ENCODE results near the gene KLHL41. TPM values are rescaled to one million over a fixed set of nuclear protein-coding genes. Genes with fewer than 3 reads are reported as not detected.
"Not testable (repeated sequence)": the region's sequence is repeated elsewhere in the genome, so short reads cannot be mapped to it uniquely, and the experiment has no call there.

Gene KLHL41
- total RNA-seq, 1 experiment from 2014 or later = 0.07 TPM

DNA sequence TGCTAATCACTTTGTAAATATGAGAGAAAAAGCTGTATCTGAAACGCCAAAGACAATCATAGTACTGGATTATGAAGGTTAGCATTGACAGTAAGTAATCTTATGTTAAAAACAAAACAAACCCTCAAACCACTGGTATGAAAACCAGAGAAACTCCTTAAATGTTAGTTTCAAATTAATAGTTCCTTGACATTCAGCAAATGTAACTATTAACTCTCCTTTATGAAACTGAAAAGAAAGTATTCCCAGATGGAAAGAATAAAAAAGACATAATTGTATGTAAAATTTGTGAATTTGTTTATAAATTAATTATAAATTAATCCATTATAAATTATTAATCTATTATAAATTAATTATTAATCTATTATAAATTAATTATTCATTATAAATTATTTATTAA is 51.9 kb downstream of the KLHL41 start:
- Histone ChIP-seq H3K4me2 (ENCODE audit: low read length) (no peak overlapping the region), H3K9me2 (replicated peaks; ENCODE audit: low read length) (no peaks in the 10 kb centered on the region), H3K4me1 (ENCODE audit: insufficient read depth, low read length) (no peaks in the 10 kb centered on the region), H3K36me3 (ENCODE audit: low read depth, low read length) (peaks cover 3% of the 10 kb centered on the region; the same call in 1 of the 2 replicates), H3K79me2 (ENCODE audit: low read length) (no peaks in the 10 kb centered on the region), H3K9me3 (ENCODE audit: low read length) (no peaks in the 10 kb centered on the region), H4K20me1 (ENCODE audit: low read length) (no peaks in the 10 kb centered on the region), H3K4me3 (ENCODE audit: low read length) (no peak overlapping the region), H3K27me3 (ENCODE audit: low read length) (no peaks in the 10 kb centered on the region), H2AFZ (ENCODE audit: low read length) (no peak overlapping the region), H3K9ac (ENCODE audit: low read length) (no peak overlapping the region), H3K27ac (ENCODE audit: low read length) (no peak overlapping the region), H3F3A (ENCODE audit: low read length, unreplicated experiment) (no peaks in the 10 kb centered on the region)
- CTCF ChIA-PET = no interaction called here
- POLR2A ChIA-PET (ENCODE audit: unreplicated experiment) = no interaction called here
- no peak for DNase-seq
- TF ChIP-seq EZH2phosphoT487 (IDR thresholded peaks at IDR 0.05; ENCODE audit: borderline replicate concordance, low read length) (no peak), EZH2 (IDR thresholded peaks at IDR 0.05; ENCODE audit: low read length, unreplicated experiment) (no peak)
- TF ChIP-seq, protein P1, sequence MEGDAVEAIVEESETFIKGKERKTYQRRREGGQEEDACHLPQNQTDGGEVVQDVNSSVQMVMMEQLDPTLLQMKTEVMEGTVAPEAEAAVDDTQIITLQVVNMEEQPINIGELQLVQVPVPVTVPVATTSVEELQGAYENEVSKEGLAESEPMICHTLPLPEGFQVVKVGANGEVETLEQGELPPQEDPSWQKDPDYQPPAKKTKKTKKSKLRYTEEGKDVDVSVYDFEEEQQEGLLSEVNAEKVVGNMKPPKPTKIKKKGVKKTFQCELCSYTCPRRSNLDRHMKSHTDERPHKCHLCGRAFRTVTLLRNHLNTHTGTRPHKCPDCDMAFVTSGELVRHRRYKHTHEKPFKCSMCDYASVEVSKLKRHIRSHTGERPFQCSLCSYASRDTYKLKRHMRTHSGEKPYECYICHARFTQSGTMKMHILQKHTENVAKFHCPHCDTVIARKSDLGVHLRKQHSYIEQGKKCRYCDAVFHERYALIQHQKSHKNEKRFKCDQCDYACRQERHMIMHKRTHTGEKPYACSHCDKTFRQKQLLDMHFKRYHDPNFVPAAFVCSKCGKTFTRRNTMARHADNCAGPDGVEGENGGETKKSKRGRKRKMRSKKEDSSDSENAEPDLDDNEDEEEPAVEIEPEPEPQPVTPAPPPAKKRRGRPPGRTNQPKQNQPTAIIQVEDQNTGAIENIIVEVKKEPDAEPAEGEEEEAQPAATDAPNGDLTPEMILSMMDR (conservative IDR thresholded peaks at IDR 0.05; ENCODE audit: low read depth, low read length) = no peak
- intact Hi-C loops (cut with micrococcal nuclease) = no loop called here
- ATAC-seq = no peak
- no TSS peak for BruUV-seq (replicated peaks)

DNA sequence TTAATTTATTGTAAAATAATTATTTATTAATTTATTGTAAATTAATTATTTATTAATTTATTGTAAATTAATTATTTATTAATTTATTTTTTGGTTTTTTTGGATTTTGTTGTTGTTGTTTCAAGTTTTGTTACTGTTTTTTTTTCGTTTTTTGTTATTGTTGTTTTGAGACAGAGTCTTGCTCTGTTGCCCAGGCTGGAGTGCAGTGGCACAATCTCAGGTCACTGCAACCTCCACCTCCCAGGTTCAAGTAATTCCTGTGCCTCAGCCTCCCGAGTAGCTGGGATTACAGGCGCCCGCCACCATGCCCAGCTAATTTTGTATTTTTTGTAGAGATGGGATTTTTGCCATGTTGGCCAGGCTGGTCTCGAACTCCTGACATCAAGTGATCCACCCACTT is 52.6 kb downstream of the KLHL41 start:
- H3K9ac ChIP-seq (ENCODE audit: low read length); H3K4me1 ChIP-seq (ENCODE audit: insufficient read depth, low read length); H3K9me3 ChIP-seq (ENCODE audit: low read length); H3K27me3 ChIP-seq (ENCODE audit: low read length); H3K27ac ChIP-seq (ENCODE audit: low read length); CTCF ChIA-PET; POLR2A ChIA-PET (ENCODE audit: unreplicated experiment); H3K9me2 ChIP-seq (replicated peaks; ENCODE audit: low read length); DNase-seq; H3K79me2 ChIP-seq (ENCODE audit: low read length); H4K20me1 ChIP-seq (ENCODE audit: low read length); H3K4me3 ChIP-seq (ENCODE audit: low read length); H3K36me3 ChIP-seq (ENCODE audit: low read depth, low read length); H3F3A ChIP-seq (ENCODE audit: low read length, unreplicated experiment); H2AFZ ChIP-seq (ENCODE audit: low read length); BruUV-seq (replicated peaks); intact Hi-C loops (cut with micrococcal nuclease); ATAC-seq; H3K4me2 ChIP-seq (ENCODE audit: low read length): not testable (repeated sequence)

DNA sequence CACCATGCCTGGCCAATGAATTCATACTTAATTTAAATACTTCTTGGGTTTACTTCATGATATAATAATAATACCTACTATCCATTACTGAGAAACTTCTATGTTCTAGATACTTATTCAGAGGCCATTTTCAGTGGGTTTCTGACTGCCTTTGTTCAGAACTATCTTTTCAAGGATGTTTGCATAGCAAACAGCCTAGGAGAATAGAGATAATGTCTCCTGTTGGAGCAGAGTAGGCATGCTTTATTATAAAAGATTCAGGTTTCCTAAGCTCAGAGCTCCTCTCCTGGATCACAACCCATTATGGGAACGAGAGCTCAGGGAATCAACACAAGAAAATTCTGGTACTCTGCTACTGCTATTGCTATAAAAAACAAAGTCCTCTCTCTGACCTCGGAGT is 53.0 kb downstream of the KLHL41 start:
- Histone ChIP-seq H3K9me3 (ENCODE audit: low read length) (no peaks in the 10 kb centered on the region), H3K27ac (ENCODE audit: low read length) (no peak overlapping the region), H3K79me2 (ENCODE audit: low read length) (no peaks in the 10 kb centered on the region), H3K27me3 (ENCODE audit: low read length) (no peaks in the 10 kb centered on the region), H3K9me2 (replicated peaks; ENCODE audit: low read length) (no peaks in the 10 kb centered on the region), H2AFZ (ENCODE audit: low read length) (no peak overlapping the region), H3K9ac (ENCODE audit: low read length) (no peak overlapping the region), H3K4me2 (ENCODE audit: low read length) (no peak overlapping the region), H4K20me1 (ENCODE audit: low read length) (no peaks in the 10 kb centered on the region), H3F3A (ENCODE audit: low read length, unreplicated experiment) (no peaks in the 10 kb centered on the region), H3K36me3 (ENCODE audit: low read depth, low read length) (peaks cover 3% of the 10 kb centered on the region; the same call in 1 of the 2 replicates), H3K4me3 (ENCODE audit: low read length) (no peak overlapping the region), H3K4me1 (ENCODE audit: insufficient read depth, low read length) (no peaks in the 10 kb centered on the region)
- intact Hi-C loops (cut with micrococcal nuclease) = no loop called here
- TF ChIP-seq EZH2phosphoT487 (IDR thresholded peaks at IDR 0.05; ENCODE audit: borderline replicate concordance, low read length) = no peak
- TF ChIP-seq EZH2 (IDR thresholded peaks at IDR 0.05; ENCODE audit: low read length, unreplicated experiment) = no peak
- TF ChIP-seq, protein P1 (conservative IDR thresholded peaks at IDR 0.05; ENCODE audit: low read depth, low read length) = no peak
- DNase-seq = no peak
- POLR2A ChIA-PET (ENCODE audit: unreplicated experiment) = interaction anchor here (0.6 kb wide), 1 partner anchor 99 kb away, joined by 5 read pairs; no protein-coding TSS in a partner anchor
- CTCF ChIA-PET = no interaction called here
- ATAC-seq = no peak
- BruUV-seq (replicated peaks) = no TSS peak
